GM19351 (cell line): ENCODE data around the gene SPEG.

Experiments
- ATAC-seq: cut with Tn5 transposase; IDR thresholded peaks from one replicate; pipeline ENCODE4 v1.9.1; 2021; ENCODE audit warnings: mild to moderate bottlenecking, moderate library complexity; ENCODE audit not compliant: unreplicated experiment

The SPEG gene

GRCh38 chr2:219508971-219509779 lies 74.5 kb downstream of the SPEG start:
- ATAC-seq: peak; percentile 26

GRCh38 chr2:219509780-219510511 lies 75.3 kb downstream of the SPEG start:
- ATAC-seq: peak; percentile 81

GRCh38 chr2:219510512-219511135 lies 76.0 kb downstream of the SPEG start:
- ATAC-seq: no peak

- no peak for ATAC-seq
Observed at GRCh38 chr2:219511547-219512325, 77.1 kb downstream of the SPEG start.

GRCh38 chr2:219512524-219513216 lies 78.0 kb downstream of the SPEG start:
- no peak for ATAC-seq

- ATAC-seq: no peak
Observed at GRCh38 chr2:219513787-219514186, 79.1 kb downstream of the SPEG start.

- ATAC-seq: no peak
Observed at GRCh38 chr2:219514196-219514761, 79.6 kb downstream of the SPEG start, which contains the start of gene ASIC4. TSS of gene ASIC4 (plus strand) at chr2:219514482. CDS start at chr2:219514725, 243 bp downstream.

- no peak for ATAC-seq
Observed at GRCh38 chr2:219514836-219515235, 80.2 kb downstream of the SPEG start.

GRCh38 chr2:219515874-219516629 lies 81.4 kb downstream of the SPEG start:
- ATAC-seq: no peak

GRCh38 chr2:219516888-219517287 lies 82.2 kb downstream of the SPEG start:
- ATAC-seq: no peak

- ATAC-seq: no peak
Observed at GRCh38 chr2:219517954-219518778, 83.5 kb downstream of the SPEG start.

- ATAC-seq: no peak
Observed at GRCh38 chr2:219519526-219519916, 84.9 kb downstream of the SPEG start.

GRCh38 chr2:219520079-219520478 lies 85.4 kb downstream of the SPEG start:
- no peak for ATAC-seq

GRCh38 chr2:219521066-219521880 lies 86.6 kb downstream of the SPEG start:
- ATAC-seq: no peak

- no peak for ATAC-seq
Observed at GRCh38 chr2:219522111-219523030, 87.7 kb downstream of the SPEG start.

- no peak for ATAC-seq
Observed at GRCh38 chr2:219523031-219523671, 88.5 kb downstream of the SPEG start.
